Measurements from ENCODE around the gene DBF4B.
"Not testable (repeated sequence)": the region's sequence is repeated elsewhere in the genome, so short reads cannot be mapped to it uniquely, and the experiment has no call there.

DBF4B gene

DNA sequence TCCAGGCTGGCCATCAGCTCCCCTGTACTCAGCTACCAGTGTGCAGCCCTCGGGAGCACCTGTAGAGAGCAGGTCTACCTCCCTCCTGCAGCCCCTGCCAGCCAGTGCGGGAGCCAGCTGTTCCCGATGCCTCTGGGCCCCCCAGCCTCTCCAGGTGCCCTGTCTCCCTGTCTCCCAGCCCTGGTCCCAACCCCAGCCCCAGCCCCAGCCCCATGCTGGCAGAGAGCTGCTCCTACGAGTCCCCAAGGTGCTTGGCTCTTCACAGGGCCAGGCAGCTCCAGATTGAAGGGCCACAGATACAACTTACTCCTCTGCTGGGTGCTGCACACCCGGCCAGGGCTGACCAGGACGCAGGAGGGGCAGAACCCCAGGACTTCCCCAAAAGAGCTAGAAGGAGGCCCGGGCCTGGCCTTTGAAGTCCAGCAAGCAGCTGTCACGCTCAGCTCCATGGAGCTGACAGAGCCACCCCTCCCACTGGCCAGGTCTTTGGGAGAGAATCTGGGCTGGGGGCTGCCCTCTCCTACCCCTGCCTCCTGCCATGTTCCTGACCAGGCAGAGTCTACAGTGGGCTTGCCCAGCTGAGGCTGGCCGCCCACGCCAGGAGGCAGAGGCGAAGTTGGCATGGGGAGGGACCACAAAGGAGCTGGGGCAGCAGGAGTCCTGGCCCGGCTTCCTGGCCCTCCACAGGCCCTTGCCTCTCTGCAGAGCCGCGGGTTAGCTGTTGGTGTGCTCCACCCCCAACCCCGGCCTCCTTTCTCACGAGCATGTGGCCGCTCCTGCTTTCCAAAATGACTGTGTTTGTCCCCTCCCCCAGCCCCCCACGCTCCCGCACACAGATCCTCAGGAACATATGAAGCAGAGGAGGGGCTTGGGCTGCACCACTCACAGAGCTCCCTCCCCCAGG lies 40.9 kb downstream of the DBF4B start:
- H3K36me3 Mint-ChIP-seq (ENCODE audit: low read depth) = peaks cover 22% of the 10 kb centered on the region
- no peak overlapping the region for H3K4me3 Mint-ChIP-seq

DNA sequence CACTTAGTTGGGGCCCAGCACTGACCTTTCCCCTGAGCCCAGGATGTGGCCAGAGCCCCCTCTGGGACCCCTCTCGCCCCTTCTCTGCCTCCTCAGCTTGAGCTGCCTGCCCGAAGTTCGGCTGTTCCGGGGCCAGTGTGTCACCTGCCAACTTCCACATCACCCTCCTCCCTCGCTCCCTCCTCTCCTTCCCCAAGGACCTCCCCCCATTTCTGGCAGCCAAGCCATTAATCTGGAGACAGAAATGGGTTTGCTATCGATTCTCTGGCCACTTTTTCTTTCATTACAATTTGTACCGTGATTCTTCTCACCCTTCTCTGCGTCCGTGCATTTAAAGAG lies 41.5 kb downstream of the DBF4B start:
- peaks cover 22% of the 10 kb centered on the region for H3K36me3 Mint-ChIP-seq (ENCODE audit: low read depth)
- no peaks in the 10 kb centered on the region for H3K9me3 Mint-ChIP-seq
- H3K27ac Mint-ChIP-seq = no peak overlapping the region
- H3K27me3 Mint-ChIP-seq (ENCODE audit: low read depth) = no peaks in the 10 kb centered on the region
- H3K4me3 Mint-ChIP-seq = no peak overlapping the region
- no peaks in the 10 kb centered on the region for H3K4me1 Mint-ChIP-seq (ENCODE audit: low read depth)

More for the DNA sequence above, 40.9 kb downstream of the DBF4B start:
- Mint-ChIP-seq H3K9me3 (no peaks in the 10 kb centered on the region), H3K27me3 (ENCODE audit: low read depth) (no peaks in the 10 kb centered on the region), H3K27ac (no peak overlapping the region), H3K4me1 (ENCODE audit: low read depth) (no peaks in the 10 kb centered on the region)

GRCh38 chr17:44751331-44751730 lies 42.9 kb downstream of the DBF4B start:
- Mint-ChIP-seq H3K4me1 (ENCODE audit: low read depth) (no peaks in the 10 kb centered on the region), H3K4me3 (no peak overlapping the region), H3K36me3 (ENCODE audit: low read depth) (peaks cover 19% of the 10 kb centered on the region), H3K27ac (no peak overlapping the region), H3K27me3 (ENCODE audit: low read depth) (no peaks in the 10 kb centered on the region), H3K9me3 (no peaks in the 10 kb centered on the region)

DNA sequence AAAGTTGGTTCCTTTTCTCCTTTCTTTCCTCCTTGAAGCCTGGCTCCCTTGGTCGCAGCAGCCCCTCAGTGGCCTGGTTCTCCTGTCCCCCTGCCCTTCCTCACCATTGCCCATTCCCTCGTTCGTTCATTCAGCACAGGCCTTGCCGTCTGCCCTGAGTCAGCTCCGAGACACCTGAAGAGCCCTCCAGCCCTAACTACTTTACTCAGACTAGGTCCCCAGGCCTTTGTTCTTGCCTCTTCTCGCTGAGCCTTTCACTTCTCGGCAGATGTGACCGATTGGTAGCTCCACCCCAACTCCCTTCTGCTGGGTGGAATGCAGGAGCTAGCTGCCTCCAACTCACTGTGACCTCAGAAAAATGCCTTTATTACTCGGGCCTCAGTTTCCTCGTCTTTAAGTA lies 43.3 kb downstream of the DBF4B start:
- Mint-ChIP-seq H3K4me1 (ENCODE audit: low read depth) (no peaks in the 10 kb centered on the region), H3K27ac (no peak overlapping the region), H3K36me3 (ENCODE audit: low read depth) (peaks cover 18% of the 10 kb centered on the region), H3K9me3 (no peaks in the 10 kb centered on the region), H3K4me3 (no peak overlapping the region), H3K27me3 (ENCODE audit: low read depth) (peaks cover under 1% of the 10 kb centered on the region)

- Mint-ChIP-seq H3K27ac (no peak overlapping the region), H3K4me3 (no peak overlapping the region), H3K27me3 (ENCODE audit: low read depth) (peaks cover 14% of the 10 kb centered on the region), H3K36me3 (ENCODE audit: low read depth) (peaks cover 12% of the 10 kb centered on the region), H3K9me3 (no peaks in the 10 kb centered on the region), H3K4me1 (ENCODE audit: low read depth) (peaks cover 1% of the 10 kb centered on the region)
These were observed 44.7 kb downstream of the DBF4B start for GRCh38 chr17:44752953-44753861.

DNA sequence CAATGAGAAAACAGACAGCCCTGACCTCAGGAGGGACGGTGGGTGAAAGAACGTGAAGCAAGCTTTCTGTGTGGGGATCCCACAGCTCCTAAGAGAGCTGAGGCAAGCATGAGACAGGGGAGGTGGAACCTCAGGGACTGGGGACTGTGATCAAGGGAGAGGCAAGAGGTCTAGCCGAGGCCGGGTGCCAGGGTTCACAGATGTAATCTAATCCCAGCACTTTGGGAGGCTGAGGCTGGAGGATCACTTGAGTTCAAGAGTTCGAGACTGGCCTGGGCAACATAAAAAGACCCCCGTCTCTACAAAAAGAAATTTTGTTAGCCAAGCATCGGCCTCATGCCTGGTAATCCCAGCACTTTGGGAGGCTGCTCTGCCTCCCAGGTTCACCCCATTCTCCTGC lies 45.8 kb downstream of the DBF4B start:
- Mint-ChIP-seq H3K36me3 (ENCODE audit: low read depth) (peaks cover 12% of the 10 kb centered on the region), H3K27me3 (ENCODE audit: low read depth) (peaks cover 16% of the 10 kb centered on the region), H3K27ac (no peak overlapping the region), H3K4me3 (no peak overlapping the region), H3K9me3 (no peaks in the 10 kb centered on the region), H3K4me1 (ENCODE audit: low read depth) (peaks cover 1% of the 10 kb centered on the region)

- not testable (repeated sequence) for H3K27ac Mint-ChIP-seq; H3K36me3 Mint-ChIP-seq (ENCODE audit: low read depth); H3K4me3 Mint-ChIP-seq; H3K4me1 Mint-ChIP-seq (ENCODE audit: low read depth); H3K9me3 Mint-ChIP-seq
- H3K27me3 Mint-ChIP-seq (ENCODE audit: low read depth) = peaks cover 16% of the 10 kb centered on the region
These were observed 46.7 kb downstream of the DBF4B start for GRCh38 chr17:44755180-44755579.

- H3K27ac Mint-ChIP-seq = no peak overlapping the region
- H3K4me1 Mint-ChIP-seq (ENCODE audit: low read depth) = peaks cover 1% of the 10 kb centered on the region
- H3K36me3 Mint-ChIP-seq (ENCODE audit: low read depth) = no peaks in the 10 kb centered on the region
- no peak overlapping the region for H3K4me3 Mint-ChIP-seq
- H3K9me3 Mint-ChIP-seq = no peaks in the 10 kb centered on the region
- H3K27me3 Mint-ChIP-seq (ENCODE audit: low read depth) = peaks cover 29% of the 10 kb centered on the region
These were observed 48.8 kb downstream of the DBF4B start for GRCh38 chr17:44757045-44757917.

DNA sequence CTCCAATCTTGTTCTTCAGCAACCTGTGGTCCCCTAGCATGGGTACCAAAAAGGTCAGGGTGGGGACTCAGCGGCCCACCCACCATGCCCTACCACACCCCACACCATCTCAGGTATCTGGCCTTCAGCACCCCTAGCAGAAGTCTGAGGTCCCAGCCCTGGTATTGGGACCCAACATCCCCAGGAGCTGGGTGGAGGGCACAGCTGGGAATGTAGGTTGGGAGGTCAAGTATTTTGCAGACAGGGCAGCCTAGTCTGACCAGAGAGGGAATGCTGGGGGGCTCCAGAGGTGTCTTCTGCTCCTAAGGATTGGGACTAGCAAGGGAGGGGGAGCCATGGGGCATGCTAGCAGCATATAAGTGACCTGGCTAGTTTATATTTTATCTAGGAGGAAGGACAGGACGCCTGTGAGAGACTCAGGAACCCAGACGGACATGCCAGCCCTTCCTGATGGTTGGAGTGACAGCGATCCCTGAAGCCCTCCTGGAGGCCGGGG lies 49.5 kb downstream of the DBF4B start:
- H3K27me3 Mint-ChIP-seq (ENCODE audit: low read depth) = peaks cover 33% of the 10 kb centered on the region
- peak overlapping the region; percentile 48 for H3K4me3 Mint-ChIP-seq
- no peaks in the 10 kb centered on the region for H3K36me3 Mint-ChIP-seq (ENCODE audit: low read depth)
- no peaks in the 10 kb centered on the region for H3K9me3 Mint-ChIP-seq
- peaks cover 1% of the 10 kb centered on the region for H3K4me1 Mint-ChIP-seq (ENCODE audit: low read depth)
- H3K27ac Mint-ChIP-seq = no peak overlapping the region

DNA sequence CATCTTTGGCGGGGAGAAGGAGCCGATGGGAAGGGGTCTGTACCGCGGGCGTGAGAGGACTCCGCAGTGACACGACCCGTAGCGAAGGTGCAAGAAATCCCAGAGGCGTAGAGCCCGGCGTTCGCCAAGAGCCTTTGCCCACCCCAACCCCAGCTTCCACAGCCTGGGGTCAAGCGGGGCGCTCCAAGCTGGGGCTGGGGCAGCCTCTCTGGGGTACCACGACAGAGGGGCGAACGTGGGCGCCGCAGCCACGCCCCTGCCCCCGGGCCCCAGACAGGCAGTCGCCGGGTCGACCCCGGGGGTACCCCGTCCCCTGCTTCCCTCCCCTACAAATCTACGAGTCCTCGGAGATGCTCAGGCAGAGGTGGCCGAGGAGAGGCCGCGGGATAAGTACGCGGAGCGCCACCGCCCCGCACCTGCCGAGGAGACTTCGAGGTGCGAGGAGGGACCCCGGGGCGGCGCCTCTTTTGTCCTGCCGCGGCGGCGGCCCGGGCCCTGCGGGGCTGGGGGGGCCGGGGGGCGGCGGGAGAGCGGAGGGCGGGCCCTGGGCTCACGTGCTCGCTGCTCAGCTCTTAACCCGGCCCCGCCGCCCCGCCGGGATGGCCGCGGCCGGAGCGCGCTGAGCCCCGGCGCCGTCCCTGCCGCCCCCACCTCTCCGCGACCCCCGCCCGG lies 50.1 kb downstream of the DBF4B start, which contains the start of gene ADAM11:
Gene ADAM11 (plus strand): TSS at position 575 of the 672 bp plus-strand sequence. CDS start 212 bp downstream, outside the sequence.
- peak within 1 kb of the TSS; percentile 48 for H3K4me3 Mint-ChIP-seq
- no peaks in the 10 kb centered on the region for H3K36me3 Mint-ChIP-seq (ENCODE audit: low read depth)
- no peak within 1 kb of the TSS for H3K27ac Mint-ChIP-seq
- no peaks in the 10 kb centered on the region for H3K9me3 Mint-ChIP-seq
- H3K4me1 Mint-ChIP-seq (ENCODE audit: low read depth) = peaks cover 1% of the 10 kb centered on the region
- H3K27me3 Mint-ChIP-seq (ENCODE audit: low read depth) = peaks cover 33% of the 10 kb centered on the region

DNA sequence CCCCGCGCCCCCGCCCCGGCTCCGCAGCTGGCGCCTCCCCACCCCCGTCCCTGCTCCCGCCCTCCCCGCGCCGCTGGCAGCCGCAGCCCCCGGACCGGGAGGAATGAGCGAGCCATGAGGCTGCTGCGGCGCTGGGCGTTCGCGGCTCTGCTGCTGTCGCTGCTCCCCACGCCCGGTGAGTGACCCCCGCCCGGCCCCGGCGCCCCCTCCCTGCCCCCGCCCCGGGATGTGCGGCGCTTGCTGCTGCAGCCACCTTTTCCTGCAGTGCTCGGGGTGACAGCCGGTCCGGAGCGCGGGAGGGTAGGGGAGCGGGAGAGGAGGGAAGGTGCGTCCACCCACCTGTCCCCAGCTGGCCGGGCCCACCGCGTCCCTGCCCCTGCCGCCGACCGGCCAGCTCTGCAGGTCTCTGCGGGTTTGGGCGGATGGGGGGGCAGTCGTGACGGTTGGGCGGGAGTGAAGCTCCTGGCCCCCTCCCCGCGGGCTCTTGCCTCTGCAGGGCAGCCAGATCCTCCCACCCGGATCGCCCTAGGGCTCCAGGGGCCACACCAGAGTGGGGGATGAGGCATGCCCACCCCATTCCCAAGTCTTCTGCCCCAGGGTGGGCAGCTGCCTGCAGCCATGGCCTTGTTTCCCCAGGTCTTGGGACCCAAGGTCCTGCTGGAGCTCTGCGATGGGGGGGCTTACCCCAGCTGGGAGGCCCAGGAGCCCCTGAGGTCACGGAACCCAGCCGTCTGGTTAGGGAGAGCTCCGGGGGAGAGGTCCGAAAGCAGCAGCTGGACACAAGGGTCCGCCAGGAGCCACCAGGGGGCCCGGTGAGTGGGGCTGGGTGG lies 50.8 kb downstream of the DBF4B start:
- Mint-ChIP-seq H3K4me3 (no peak overlapping the region), H3K36me3 (ENCODE audit: low read depth) (no peaks in the 10 kb centered on the region), H3K4me1 (ENCODE audit: low read depth) (peaks cover 1% of the 10 kb centered on the region), H3K27ac (no peak overlapping the region), H3K9me3 (no peaks in the 10 kb centered on the region), H3K27me3 (ENCODE audit: low read depth) (peaks cover 33% of the 10 kb centered on the region)

GRCh38 chr17:44759916-44760243 lies 51.4 kb downstream of the DBF4B start:
- Mint-ChIP-seq H3K27ac (no peak overlapping the region), H3K4me3 (no peak overlapping the region), H3K4me1 (ENCODE audit: low read depth) (peaks cover 1% of the 10 kb centered on the region), H3K36me3 (ENCODE audit: low read depth) (no peaks in the 10 kb centered on the region), H3K9me3 (no peaks in the 10 kb centered on the region), H3K27me3 (ENCODE audit: low read depth) (peaks cover 33% of the 10 kb centered on the region)

Measured in T-helper 1 cell treated with Interleukin-12 subunit alpha and Interleukin-12 subunit beta and Interleukin-4 antibody, amounts not matched to agents 30 μg/mL and 1 μg/mL, for 36 hours (primary cell).